ENCODE results near the gene CHADL. TPM values are rescaled to one million over a fixed set of nuclear protein-coding genes. Genes with fewer than 3 reads are reported as not detected.

The CHADL gene
- total and polyA plus RNA-seq, 2 of the 8 experiments (the other 6 are each of a cell fraction or from before 2014, with no cell fraction given), result 0.78 to 1.4 TPM

- TF ChIP-seq CHD7 (IDR thresholded peaks at IDR 0.05; ENCODE audit: insufficient replicate concordance, low read length), result no peak
- TF ChIP-seq ZNF274 (IDR thresholded peaks at IDR 0.05; ENCODE audit: borderline replicate concordance, extremely low read depth, low read length), result no peak
- no peak for TF ChIP-seq KDM4A (IDR thresholded peaks at IDR 0.05; ENCODE audit: low read depth, low read length, severe bottlenecking)
- TF ChIP-seq TAF7 (optimal IDR thresholded peaks at IDR 0.05; ENCODE audit: borderline replicate concordance, low read depth, low read length), result no peak
- no peak for TF ChIP-seq SUZ12 (IDR thresholded peaks at IDR 0.05; ENCODE audit: low read length)
- no peak for TF ChIP-seq NRF1 (IDR thresholded peaks at IDR 0.05; ENCODE audit: low read depth, low read length)
- no peak for TF ChIP-seq SP2 (IDR thresholded peaks at IDR 0.05; ENCODE audit: low read length)
- no peak for TF ChIP-seq TEAD4 (IDR thresholded peaks at IDR 0.05; ENCODE audit: low read depth, low read length)
- TF ChIP-seq, protein P1, sequence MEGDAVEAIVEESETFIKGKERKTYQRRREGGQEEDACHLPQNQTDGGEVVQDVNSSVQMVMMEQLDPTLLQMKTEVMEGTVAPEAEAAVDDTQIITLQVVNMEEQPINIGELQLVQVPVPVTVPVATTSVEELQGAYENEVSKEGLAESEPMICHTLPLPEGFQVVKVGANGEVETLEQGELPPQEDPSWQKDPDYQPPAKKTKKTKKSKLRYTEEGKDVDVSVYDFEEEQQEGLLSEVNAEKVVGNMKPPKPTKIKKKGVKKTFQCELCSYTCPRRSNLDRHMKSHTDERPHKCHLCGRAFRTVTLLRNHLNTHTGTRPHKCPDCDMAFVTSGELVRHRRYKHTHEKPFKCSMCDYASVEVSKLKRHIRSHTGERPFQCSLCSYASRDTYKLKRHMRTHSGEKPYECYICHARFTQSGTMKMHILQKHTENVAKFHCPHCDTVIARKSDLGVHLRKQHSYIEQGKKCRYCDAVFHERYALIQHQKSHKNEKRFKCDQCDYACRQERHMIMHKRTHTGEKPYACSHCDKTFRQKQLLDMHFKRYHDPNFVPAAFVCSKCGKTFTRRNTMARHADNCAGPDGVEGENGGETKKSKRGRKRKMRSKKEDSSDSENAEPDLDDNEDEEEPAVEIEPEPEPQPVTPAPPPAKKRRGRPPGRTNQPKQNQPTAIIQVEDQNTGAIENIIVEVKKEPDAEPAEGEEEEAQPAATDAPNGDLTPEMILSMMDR (IDR thresholded peaks at IDR 0.05; ENCODE audit: control extremely low read depth in 1 of 3, insufficient read depth in 1 of 3, low read depth in 1 of 3, low read length in 3 of 3), result no peak
These were observed 39.6 kb downstream of the CHADL start (continued) for GRCh38 chr22:41201141-41201540.
